Heart left ventricle (tissue), 13 donors: ENCODE data around the gene SCARB1.

Source experiments
- POLR2A ChIP-seq, 2 donors: fragments of 450-650 bp; IDR thresholded peaks; one replicate each; pipeline ENCODE4 v1.6.1; 2017; ENCODE audit warnings: antibody characterized with exemption in 2 of 2, mild to moderate bottlenecking in 2 of 2, moderate library complexity in 2 of 2
- TF ChIP-seq, protein P1 (sequence below), 12 donors: fragments of 200-600 bp; sonication (generic) in 4 of 12; IDR thresholded peaks; one replicate each; pipeline versions ENCODE4 v1.5.0 to v1.8.0; 2018 to 2022; ENCODE audit warnings: antibody characterized with exemption in 12 of 12, mild to moderate bottlenecking in 5 of 12
- donor health status: ischemic (EF 13 %, LVEDD 7.1; RV severe dilation, severe dysfunction).
- donor health status: DM: no; HTN: yes; CAD: no.
- donor health status: DM: no; HTN: no; CAD: no.
- donor health status: ischemic (EF 25% LVEDD 6.9; RV normal size, moderate dysfunction).
- donor health status: ischemic (EF 25% LVEDD 5.7; RV mildly dilated, moderate dysfunction).
- donor health status: ischemic (EF 35%, LVEDD 5.7; RV mildly dilated, moderate dysfunction).
- donor health status: nonischemic (EF 11% LVEDD 7.7; RV severe dilation, severe dysfunction).
- donor health status: DM: yes; HTN: yes; CAD: no.
- donor health status: PGD.
- donor health status: ischemic (EF 29% LVEDD 5.4; RV normal size, mild dysfunction).
- donor health status: nonischemic (EF 23%, LVEDD 6.1; RV moderate dilation, normal function).

DNA sequence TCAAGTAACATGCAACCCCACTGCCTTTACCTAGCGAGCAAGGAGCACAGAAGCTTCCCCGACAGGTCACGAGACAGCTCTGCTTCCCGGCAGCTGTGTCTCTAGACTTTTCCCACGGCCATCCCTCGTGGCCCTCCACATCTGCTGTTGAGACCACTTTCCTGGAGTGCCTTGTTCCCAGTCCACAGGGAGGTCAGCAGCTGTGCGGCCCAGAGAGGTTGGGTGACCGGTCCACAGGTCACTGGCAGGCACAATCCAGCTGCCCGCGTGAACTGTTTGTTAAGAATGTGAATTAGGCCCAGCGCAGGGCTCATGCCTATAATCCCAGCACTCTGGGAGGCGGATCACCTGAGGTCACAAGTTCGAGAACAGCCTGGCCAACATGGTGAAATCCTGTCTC, 71.5 kb downstream of the SCARB1 start:
- TF ChIP-seq, protein P1, sequence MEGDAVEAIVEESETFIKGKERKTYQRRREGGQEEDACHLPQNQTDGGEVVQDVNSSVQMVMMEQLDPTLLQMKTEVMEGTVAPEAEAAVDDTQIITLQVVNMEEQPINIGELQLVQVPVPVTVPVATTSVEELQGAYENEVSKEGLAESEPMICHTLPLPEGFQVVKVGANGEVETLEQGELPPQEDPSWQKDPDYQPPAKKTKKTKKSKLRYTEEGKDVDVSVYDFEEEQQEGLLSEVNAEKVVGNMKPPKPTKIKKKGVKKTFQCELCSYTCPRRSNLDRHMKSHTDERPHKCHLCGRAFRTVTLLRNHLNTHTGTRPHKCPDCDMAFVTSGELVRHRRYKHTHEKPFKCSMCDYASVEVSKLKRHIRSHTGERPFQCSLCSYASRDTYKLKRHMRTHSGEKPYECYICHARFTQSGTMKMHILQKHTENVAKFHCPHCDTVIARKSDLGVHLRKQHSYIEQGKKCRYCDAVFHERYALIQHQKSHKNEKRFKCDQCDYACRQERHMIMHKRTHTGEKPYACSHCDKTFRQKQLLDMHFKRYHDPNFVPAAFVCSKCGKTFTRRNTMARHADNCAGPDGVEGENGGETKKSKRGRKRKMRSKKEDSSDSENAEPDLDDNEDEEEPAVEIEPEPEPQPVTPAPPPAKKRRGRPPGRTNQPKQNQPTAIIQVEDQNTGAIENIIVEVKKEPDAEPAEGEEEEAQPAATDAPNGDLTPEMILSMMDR (IDR thresholded peaks at IDR 0.05) = no peak
- TF ChIP-seq POLR2A (IDR thresholded peaks at IDR 0.05) = no peak
